Measurements from ENCODE around the gene RBMS1. TPM values are rescaled to one million over a fixed set of nuclear protein-coding genes. Genes with fewer than 3 reads are reported as not detected.
"Not testable (repeated sequence)": the region's sequence is repeated elsewhere in the genome, so short reads cannot be mapped to it uniquely, and the experiment has no call there.

Gene RBMS1
- total RNA-seq, 3 donors from 2014 or later = 47.1 to 63.4 (median 56.3) TPM

GRCh38 chr2:160450486-160450885 is 43.1 kb downstream of the RBMS1 start:
- Mint-ChIP-seq H3K36me3 (ENCODE audit: insufficient read depth) (peaks cover 12% of the 10 kb centered on the region), H3K9me3 (no peaks in the 10 kb centered on the region), H3K4me3 (no peak overlapping the region), H3K4me1 (ENCODE audit: low read depth) (peaks cover 26% of the 10 kb centered on the region), H3K27me3 (ENCODE audit: low read depth) (no peaks in the 10 kb centered on the region)
- no peak for ATAC-seq
- no peak for DNase-seq

- not testable (repeated sequence) for DNase-seq; H3K27me3 Mint-ChIP-seq (ENCODE audit: low read depth); ATAC-seq; H3K4me3 Mint-ChIP-seq; H3K9me3 Mint-ChIP-seq
- peaks cover 24% of the 10 kb centered on the region for H3K4me1 Mint-ChIP-seq (ENCODE audit: low read depth)
- H3K36me3 Mint-ChIP-seq (ENCODE audit: insufficient read depth) = peaks cover 12% of the 10 kb centered on the region
Measured at GRCh38 chr2:160448821-160449220, 44.8 kb downstream of the RBMS1 start.

DNA sequence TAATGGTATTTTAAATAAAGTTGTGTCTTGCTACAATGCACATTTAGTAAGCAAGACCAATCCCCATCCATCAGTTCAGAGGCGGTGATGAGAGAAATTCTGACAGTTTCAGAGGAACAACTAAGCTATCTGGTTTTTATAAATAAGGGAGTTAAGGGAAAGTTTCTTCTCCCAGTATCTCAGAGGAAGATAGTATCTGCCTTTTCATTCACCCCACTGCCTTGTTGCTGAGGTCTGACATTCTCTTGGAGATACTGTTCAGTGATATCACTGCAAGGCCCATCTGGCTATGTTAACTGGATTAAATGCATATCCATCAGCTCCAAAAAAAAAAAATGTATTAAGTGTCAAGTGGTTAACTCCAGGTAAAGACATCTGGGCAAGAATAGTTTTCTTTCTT is 47.9 kb downstream of the RBMS1 start:
- peaks cover 5% of the 10 kb centered on the region for H3K9me3 Mint-ChIP-seq
- ATAC-seq = no peak
- H3K4me3 Mint-ChIP-seq = no peak overlapping the region

GRCh38 chr2:160442603-160443002 is 51.0 kb downstream of the RBMS1 start:
- DNase-seq (no peak), ATAC-seq (no peak)
- Mint-ChIP-seq H3K4me3 (no peak overlapping the region), H3K4me1 (ENCODE audit: low read depth) (peaks cover 24% of the 10 kb centered on the region), H3K36me3 (ENCODE audit: insufficient read depth) (peaks cover 18% of the 10 kb centered on the region), H3K27me3 (ENCODE audit: low read depth) (no peaks in the 10 kb centered on the region), H3K9me3 (peaks cover 5% of the 10 kb centered on the region)

More for the DNA sequence above, 47.9 kb downstream of the RBMS1 start:
- Mint-ChIP-seq H3K27me3 (ENCODE audit: low read depth) (no peaks in the 10 kb centered on the region), H3K36me3 (ENCODE audit: insufficient read depth) (peaks cover 12% of the 10 kb centered on the region), H3K4me1 (ENCODE audit: low read depth) (peaks cover 21% of the 10 kb centered on the region)
- no peak for DNase-seq

- peaks cover 20% of the 10 kb centered on the region for H3K4me1 Mint-ChIP-seq (ENCODE audit: low read depth)
- H3K36me3 Mint-ChIP-seq (ENCODE audit: insufficient read depth) = peaks cover 14% of the 10 kb centered on the region
- ATAC-seq (no peak), DNase-seq (no peak)
- H3K9me3 Mint-ChIP-seq = peaks cover 5% of the 10 kb centered on the region
- no peak overlapping the region for H3K4me3 Mint-ChIP-seq
- H3K27me3 Mint-ChIP-seq (ENCODE audit: low read depth) = no peaks in the 10 kb centered on the region
Measured at GRCh38 chr2:160440888-160441287, 52.7 kb downstream of the RBMS1 start.

DNA sequence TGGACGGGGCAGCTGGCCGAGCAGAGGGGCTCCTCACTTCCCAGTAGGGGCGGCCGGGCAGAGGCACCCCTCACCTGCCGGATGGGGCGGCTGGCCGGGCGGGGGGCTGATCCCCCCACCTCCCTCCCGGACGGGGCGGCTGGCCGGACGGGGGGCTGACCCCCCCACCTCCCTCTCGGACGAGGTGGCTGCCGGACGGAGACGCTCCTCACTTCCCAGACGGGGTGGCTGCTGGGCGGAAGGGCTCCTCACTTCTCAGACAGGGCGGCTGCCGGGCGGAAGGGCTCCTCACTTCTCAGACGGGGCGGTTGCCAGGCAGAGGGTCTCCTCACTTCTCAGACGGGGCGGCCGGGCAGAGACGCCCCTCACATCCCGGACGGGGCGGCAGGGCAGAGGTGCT is 54.6 kb downstream of the RBMS1 start:
- not testable (repeated sequence) for H3K36me3 Mint-ChIP-seq (ENCODE audit: insufficient read depth); H3K4me3 Mint-ChIP-seq; ATAC-seq; H3K9me3 Mint-ChIP-seq; DNase-seq; H3K27me3 Mint-ChIP-seq (ENCODE audit: low read depth)
- peaks cover 27% of the 10 kb centered on the region for H3K4me1 Mint-ChIP-seq (ENCODE audit: low read depth)

GRCh38 chr2:160437273-160437672 is 56.3 kb downstream of the RBMS1 start:
- H3K36me3 Mint-ChIP-seq (ENCODE audit: insufficient read depth) = peaks cover 10% of the 10 kb centered on the region

DNA sequence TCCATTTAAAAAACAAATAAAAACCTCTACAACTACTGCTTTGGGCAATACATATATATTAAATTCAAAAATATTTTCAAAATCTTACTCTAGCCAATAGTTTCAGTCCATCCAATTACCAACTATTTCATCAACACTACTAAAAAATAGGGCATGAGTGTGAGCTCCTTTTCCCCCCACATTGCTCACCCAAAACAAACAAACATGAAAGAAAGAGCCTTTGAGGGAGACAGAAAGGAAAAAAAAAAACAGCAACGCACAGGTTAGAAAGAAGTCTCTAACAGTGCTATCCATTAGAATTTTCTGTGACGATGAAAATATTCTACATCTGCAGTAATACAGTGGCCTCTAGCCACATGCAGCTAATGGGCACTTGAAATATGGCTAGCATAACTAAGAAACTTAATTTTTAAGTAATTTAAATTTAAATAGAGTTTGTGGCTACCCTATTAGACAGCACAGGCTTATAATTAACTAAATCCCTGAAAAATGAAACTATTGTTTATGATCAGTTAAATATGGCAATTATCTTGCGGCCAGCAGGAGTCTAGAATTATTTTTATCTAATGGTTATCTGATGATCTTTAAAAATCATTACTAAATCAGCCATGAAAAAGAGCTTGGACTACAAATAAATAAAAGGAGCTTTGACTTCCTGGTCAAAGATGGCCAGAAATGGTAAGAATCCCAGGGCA is 59.2 kb downstream of the RBMS1 start:
- Mint-ChIP-seq H3K4me1 (ENCODE audit: low read depth) (peaks cover 47% of the 10 kb centered on the region), H3K36me3 (ENCODE audit: insufficient read depth) (peaks cover 6% of the 10 kb centered on the region), H3K4me3 (no peak overlapping the region), H3K9me3 (no peaks in the 10 kb centered on the region), H3K27me3 (ENCODE audit: low read depth) (no peaks in the 10 kb centered on the region)
- ATAC-seq = no peak
- DNase-seq = no peak

More at GRCh38 chr2:160437273-160437672, 56.3 kb downstream of the RBMS1 start:
- ATAC-seq (no peak), DNase-seq (no peak)
- H3K4me3 Mint-ChIP-seq = no peak overlapping the region
- no peaks in the 10 kb centered on the region for H3K9me3 Mint-ChIP-seq
- no peaks in the 10 kb centered on the region for H3K27me3 Mint-ChIP-seq (ENCODE audit: low read depth)
- peaks cover 40% of the 10 kb centered on the region for H3K4me1 Mint-ChIP-seq (ENCODE audit: low read depth)

GRCh38 chr2:160433466-160434140 is 60.0 kb downstream of the RBMS1 start:
- Mint-ChIP-seq H3K4me3 (no peak overlapping the region), H3K4me1 (ENCODE audit: low read depth) (peaks cover 51% of the 10 kb centered on the region)

DNA sequence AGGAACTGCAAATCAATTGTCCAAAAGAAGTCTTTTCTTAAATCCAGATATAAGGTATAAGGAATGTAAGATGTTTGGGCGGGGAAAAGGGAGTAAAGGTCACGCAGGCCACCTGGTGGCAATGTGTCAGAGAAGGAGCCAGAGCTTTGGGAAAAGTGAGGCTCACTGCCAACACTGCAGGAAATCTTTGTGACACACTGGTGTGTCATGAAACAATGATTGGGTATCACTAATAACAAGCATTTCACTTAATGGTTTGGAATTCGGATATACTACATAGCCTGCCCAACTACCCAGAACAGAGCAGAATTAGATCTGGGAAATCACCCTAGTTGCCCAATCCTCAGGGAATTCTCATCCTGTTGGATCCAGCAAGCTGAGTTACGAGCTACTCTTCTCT is 61.0 kb downstream of the RBMS1 start:
- Mint-ChIP-seq H3K4me3 (no peak overlapping the region), H3K27me3 (ENCODE audit: low read depth) (no peaks in the 10 kb centered on the region), H3K9me3 (no peaks in the 10 kb centered on the region), H3K4me1 (ENCODE audit: low read depth) (peaks cover 56% of the 10 kb centered on the region), H3K36me3 (ENCODE audit: insufficient read depth) (peaks cover 3% of the 10 kb centered on the region)
- DNase-seq = no peak
- ATAC-seq = no peak

More at GRCh38 chr2:160433466-160434140, 60.0 kb downstream of the RBMS1 start:
- Mint-ChIP-seq H3K27me3 (ENCODE audit: low read depth) (no peaks in the 10 kb centered on the region), H3K36me3 (ENCODE audit: insufficient read depth) (peaks cover 6% of the 10 kb centered on the region), H3K9me3 (no peaks in the 10 kb centered on the region)
- ATAC-seq (peak; percentile 84 to 89), DNase-seq (no peak)

GRCh38 chr2:160431441-160431840 is 62.2 kb downstream of the RBMS1 start:
- H3K4me1 Mint-ChIP-seq (ENCODE audit: low read depth) = peaks cover 61% of the 10 kb centered on the region
- no peaks in the 10 kb centered on the region for H3K9me3 Mint-ChIP-seq
- H3K4me3 Mint-ChIP-seq = no peak overlapping the region
- ATAC-seq = peak in 1 of 2 donors; percentile 51
- no peak for DNase-seq
- peaks cover 3% of the 10 kb centered on the region for H3K36me3 Mint-ChIP-seq (ENCODE audit: insufficient read depth)
- no peaks in the 10 kb centered on the region for H3K27me3 Mint-ChIP-seq (ENCODE audit: low read depth)

- DNase-seq (no peak), ATAC-seq (no peak)
- no peaks in the 10 kb centered on the region for H3K9me3 Mint-ChIP-seq
- H3K4me3 Mint-ChIP-seq = no peak overlapping the region
- peaks cover 3% of the 10 kb centered on the region for H3K36me3 Mint-ChIP-seq (ENCODE audit: insufficient read depth)
- peaks cover 61% of the 10 kb centered on the region for H3K4me1 Mint-ChIP-seq (ENCODE audit: low read depth)
- H3K27me3 Mint-ChIP-seq (ENCODE audit: low read depth) = no peaks in the 10 kb centered on the region
Measured at GRCh38 chr2:160430001-160430344, 63.6 kb downstream of the RBMS1 start.

DNA sequence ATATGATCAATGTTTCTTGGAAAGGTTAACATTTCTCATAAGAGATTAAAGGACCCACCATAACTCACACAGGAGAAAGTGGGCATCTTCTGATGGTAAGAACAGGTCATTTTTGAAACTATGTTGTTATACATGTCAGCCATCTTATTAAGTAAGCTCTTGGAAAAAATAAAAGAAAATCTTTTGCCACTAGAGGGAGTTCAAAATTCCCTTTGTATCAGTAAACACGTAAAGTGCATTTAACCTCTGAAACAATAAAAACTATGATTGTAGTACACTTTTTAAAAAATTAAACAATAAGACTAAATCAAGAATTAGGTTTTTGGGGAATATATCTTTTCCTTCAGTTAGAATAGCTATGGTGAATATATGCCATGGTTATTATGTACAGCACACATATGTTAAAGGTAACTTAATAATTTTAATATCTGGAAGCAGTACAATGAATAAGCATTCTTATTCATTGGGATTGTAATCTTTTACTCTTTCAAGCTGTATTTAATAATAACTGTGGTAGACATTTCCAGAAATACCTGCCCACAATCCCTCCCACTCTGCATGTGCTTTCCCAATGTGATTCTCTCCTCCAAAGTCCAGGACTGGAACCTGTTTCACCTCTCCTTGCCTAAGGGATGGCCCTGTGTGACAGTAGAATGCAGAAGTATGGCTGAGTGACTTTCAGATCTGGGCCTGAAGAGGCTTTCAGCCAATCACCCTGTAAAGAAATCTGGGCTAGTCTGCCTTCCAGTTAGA is 64.2 kb downstream of the RBMS1 start:
- no peaks in the 10 kb centered on the region for H3K9me3 Mint-ChIP-seq

DNA sequence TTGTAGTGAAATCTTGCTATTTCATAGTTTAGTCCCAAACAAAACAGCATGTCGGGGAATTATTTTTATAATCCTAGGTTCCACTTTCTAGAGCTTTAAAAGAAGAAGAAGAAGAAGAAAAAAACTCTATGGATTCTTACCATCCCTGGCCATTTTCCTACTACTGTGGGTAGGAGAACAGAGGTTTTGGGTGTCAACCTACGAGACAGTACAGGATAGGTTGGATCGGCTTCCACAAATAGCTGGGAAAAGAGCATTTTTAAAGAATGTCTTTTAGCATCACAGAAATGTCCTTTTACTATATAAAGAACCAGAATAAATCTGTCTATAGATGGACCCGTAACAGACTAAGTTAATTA is 65.2 kb downstream of the RBMS1 start:
- no peaks in the 10 kb centered on the region for H3K27me3 Mint-ChIP-seq (ENCODE audit: low read depth)
- DNase-seq = no peak
- peak overlapping the region; percentile 77 for H3K4me3 Mint-ChIP-seq
- H3K36me3 Mint-ChIP-seq (ENCODE audit: insufficient read depth) = peaks cover 5% of the 10 kb centered on the region
- H3K9me3 Mint-ChIP-seq = no peaks in the 10 kb centered on the region
- H3K4me1 Mint-ChIP-seq (ENCODE audit: low read depth) = peaks cover 58% of the 10 kb centered on the region
- ATAC-seq = no peak

More for the DNA sequence above, 64.2 kb downstream of the RBMS1 start:
- peak in 1 of 2 donors; percentile 29 for ATAC-seq
- Mint-ChIP-seq H3K4me1 (ENCODE audit: low read depth) (peaks cover 57% of the 10 kb centered on the region), H3K36me3 (ENCODE audit: insufficient read depth) (peaks cover 3% of the 10 kb centered on the region), H3K4me3 (no peak overlapping the region), H3K27me3 (ENCODE audit: low read depth) (no peaks in the 10 kb centered on the region)
- no peak for DNase-seq
